ENCODE measurements around the gene KLHL29. TPM values are rescaled to one million over a fixed set of nuclear protein-coding genes. Genes with fewer than 3 reads are reported as not detected.

Gene KLHL29
- total and polyA plus RNA-seq, 10 of the 15 experiments (the other 5 are each of a cell fraction or from before 2014, with no cell fraction given) = 1.4 to 19.5 (median 6.1) TPM

GRCh38 chr2:23449831-23450331 is 64.9 kb downstream of the KLHL29 start:
- Histone ChIP-seq H3K27me3 (replicated peaks in 1 of 2; ENCODE audit: control insufficient read depth in 2 of 2, insufficient read depth in 2 of 2, low read length in 1 of 2) (no peaks in the 10 kb centered on the region), H2AFZ (ENCODE audit: control insufficient read depth, low read depth, low read length) (no peak overlapping the region), H3K27ac (ENCODE audit: control insufficient read depth, insufficient read depth) (no peak overlapping the region), H3K4me1 (ENCODE audit: control insufficient read depth, insufficient read depth, low read length) (peaks cover 49% of the 10 kb centered on the region), H3K4me2 (ENCODE audit: control insufficient read depth, insufficient read depth) (peak overlapping the region; percentile 77; the same call in 1 of the 2 replicates), H3K36me3 (ENCODE audit: control insufficient read depth in 2 of 2, insufficient read depth in 2 of 2, low read length in 1 of 2) (no peaks in the 10 kb centered on the region; a peak in 1 of 4 replicates), H3K9me3 (replicated peaks; ENCODE audit: control insufficient read depth, insufficient read depth, low read length) (no peaks in the 10 kb centered on the region), H4K20me1 (ENCODE audit: control insufficient read depth, insufficient read depth) (peaks cover 4% of the 10 kb centered on the region; the same call in 1 of the 2 replicates), H3K9ac (ENCODE audit: control insufficient read depth, insufficient read depth, low read length) (no peak overlapping the region), H3K4me3 (no peak overlapping the region), H3K79me2 (ENCODE audit: control insufficient read depth, insufficient read depth, low read length) (no peaks in the 10 kb centered on the region)
- no peak for ATAC-seq
- in situ Hi-C loops (cut with MboI) = no loop called here
- RAD21 ChIA-PET (ENCODE audit: unreplicated experiment) = interaction anchor here (1.2 to 1.6 kb wide), 2 partner anchors 45 kb away, joined by 4 to 6 read pairs; no protein-coding TSS in a partner anchor
- 98% methylated on average over 14 of the region's 14 CpGs for WGBS (ENCODE audit: insufficient coverage, insufficient replicate concordance, low lambda C conversion rate, missing lambda C conversion rate)
- TF ChIP-seq CEBPZ (IDR thresholded peaks at IDR 0.05; ENCODE audit: low read depth, low read length) (no peak), SKIL (IDR thresholded peaks at IDR 0.05; ENCODE audit: low read depth, poor library complexity, severe bottlenecking) (no peak), TCF7 (IDR thresholded peaks at IDR 0.05; ENCODE audit: borderline replicate concordance) (no peak), ATF7 (IDR thresholded peaks at IDR 0.05; ENCODE audit: low read depth) (no peak)
- FAIRE-seq = no peak
- DNase-seq (ENCODE audit: low read depth, low spot score) = no peak
- intact Hi-C loops (cut with micrococcal nuclease; ENCODE audit: unreplicated experiment) = loop anchor here (5.0 kb wide), 1 partner anchor 48 kb away; no protein-coding TSS in a partner anchor
- CTCF ChIA-PET = interaction anchor here (0.6 to 2.4 kb wide), 7 partner anchors 12 to 683 kb away, joined by 3 to 13 read pairs (median 4); no protein-coding TSS in a partner anchor
- BruUV-seq (replicated peaks) = no TSS peak
- SMC1A ChIA-PET (ENCODE audit: uncharacterized antibody, unreplicated experiment) = interaction anchor here (0.7 to 3.4 kb wide), 9 partner anchors 8 to 119 kb away, joined by 3 to 15 read pairs (median 5); no protein-coding TSS in a partner anchor
- POLR2A ChIA-PET = interaction anchor here (1.2 to 1.8 kb wide), 2 partner anchors 46 to 48 kb away, joined by 3 to 4 read pairs; no protein-coding TSS in a partner anchor
